Measurements from ENCODE around the gene CPXM1. TPM values are rescaled to one million over a fixed set of nuclear protein-coding genes. Genes with fewer than 3 reads are reported as not detected.

The CPXM1 gene
- total and polyA plus RNA-seq, 4 donors, result 0.23 to 3.7 (median 3.4) TPM; not detected in 1

- no peak overlapping the region for H3K27ac ChIP-seq (ENCODE audit: low read depth in 1 of 2, low read length in 2 of 2)
- ATAC-seq (ENCODE audit: low FRiP score), result no peak
- WGBS, 2 donors, result 88 to 91% methylated on average over 6 of the region's 6 CpGs
Measured at GRCh38 chr20:2798814-2799213, 1.6 kb downstream of the CPXM1 start.

GRCh38 chr20:2798095-2798805 is 2.2 kb downstream of the CPXM1 start:
- Histone ChIP-seq H3K4me1 (ENCODE audit: control insufficient read depth in 1 of 2, insufficient read depth in 2 of 2, low read length in 2 of 2) (no peaks in the 10 kb centered on the region), H3K36me3 (ENCODE audit: control insufficient read depth in 1 of 2, insufficient read depth in 2 of 2, low read length in 1 of 2) (no peaks in the 10 kb centered on the region), H3K27me3 (ENCODE audit: control insufficient read depth in 1 of 2, insufficient read depth in 2 of 2, low read length in 1 of 2) (no peaks in the 10 kb centered on the region), H3K9me3 (ENCODE audit: control insufficient read depth, low read length) (no peaks in the 10 kb centered on the region), H3K27ac (ENCODE audit: low read depth in 1 of 2, low read length in 2 of 2) (no peak overlapping the region), H3K4me3 (ENCODE audit: low read length in 2 of 2) (no peak overlapping the region)
- DNase-seq, result no peak
- intact Hi-C loops (cut with DNase I), result no loop called here
- no peak for ATAC-seq (ENCODE audit: low FRiP score)
- 94 to 97% methylated on average over 19 of the region's 19 CpGs for WGBS, 2 donors

More at GRCh38 chr20:2798814-2799213, 1.6 kb downstream of the CPXM1 start:
- DNase-seq, result no peak
- no peaks in the 10 kb centered on the region for H3K36me3 ChIP-seq (ENCODE audit: control insufficient read depth in 1 of 2, insufficient read depth in 2 of 2, low read length in 1 of 2)
- H3K9me3 ChIP-seq (ENCODE audit: control insufficient read depth, low read length), result no peaks in the 10 kb centered on the region
- no peaks in the 10 kb centered on the region for H3K4me1 ChIP-seq (ENCODE audit: control insufficient read depth in 1 of 2, insufficient read depth in 2 of 2, low read length in 2 of 2)
- intact Hi-C loops (cut with DNase I), result no loop called here
- no peak overlapping the region for H3K4me3 ChIP-seq (ENCODE audit: low read length in 2 of 2)
- H3K27me3 ChIP-seq (ENCODE audit: control insufficient read depth in 1 of 2, insufficient read depth in 2 of 2, low read length in 1 of 2), result no peaks in the 10 kb centered on the region

GRCh38 chr20:2797136-2797983 is 3.1 kb downstream of the CPXM1 start:
- Histone ChIP-seq H3K27ac (ENCODE audit: low read depth in 1 of 2, low read length in 2 of 2) (no peak overlapping the region), H3K4me1 (ENCODE audit: control insufficient read depth in 1 of 2, insufficient read depth in 2 of 2, low read length in 2 of 2) (no peaks in the 10 kb centered on the region), H3K27me3 (ENCODE audit: control insufficient read depth in 1 of 2, insufficient read depth in 2 of 2, low read length in 1 of 2) (no peaks in the 10 kb centered on the region), H3K9me3 (ENCODE audit: control insufficient read depth, low read length) (no peaks in the 10 kb centered on the region), H3K36me3 (ENCODE audit: control insufficient read depth in 1 of 2, insufficient read depth in 2 of 2, low read length in 1 of 2) (no peaks in the 10 kb centered on the region), H3K4me3 (ENCODE audit: low read length in 2 of 2) (no peak overlapping the region)
- intact Hi-C loops (cut with DNase I), result no loop called here
- DNase-seq (no peak), ATAC-seq (ENCODE audit: low FRiP score) (no peak)
- WGBS, 2 donors, result 88 to 89% methylated on average over 16 of the region's 16 CpGs

DNA sequence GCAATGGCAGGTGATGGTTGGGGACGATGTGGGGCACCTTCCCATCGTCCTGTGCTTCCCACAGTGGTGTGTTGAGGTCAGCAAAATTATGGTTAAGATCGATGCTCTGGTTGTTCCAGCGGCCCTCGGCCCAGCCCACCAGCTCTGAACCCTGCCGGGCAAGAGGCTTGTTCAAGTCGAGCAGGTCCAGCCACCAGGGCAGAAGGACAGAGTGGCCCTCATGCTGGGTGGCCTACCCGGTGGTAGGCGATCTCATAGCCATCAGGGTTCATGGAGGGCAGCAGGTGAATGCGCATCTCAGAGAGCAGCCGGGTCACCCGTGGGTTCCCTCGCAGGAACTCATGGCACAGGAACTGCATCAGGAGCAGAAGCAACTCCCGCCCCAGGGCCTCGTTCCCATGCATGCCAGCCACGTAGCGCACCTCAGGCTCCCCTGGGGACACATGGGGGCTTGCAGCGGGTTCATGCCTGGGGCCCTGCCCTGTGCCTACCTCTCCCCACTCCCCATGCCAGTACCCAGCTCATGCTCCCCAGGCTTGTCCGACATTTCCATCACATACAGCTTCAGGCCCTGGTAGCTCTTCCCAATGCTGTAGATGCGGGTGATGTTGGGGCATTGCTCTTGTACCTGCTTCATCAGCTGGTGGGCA is 4.3 kb downstream of the CPXM1 start:
- no peak for ATAC-seq (ENCODE audit: low FRiP score)
- Histone ChIP-seq H3K4me1 (ENCODE audit: control insufficient read depth in 1 of 2, insufficient read depth in 2 of 2, low read length in 2 of 2) (no peaks in the 10 kb centered on the region), H3K4me3 (ENCODE audit: low read length in 2 of 2) (no peak overlapping the region), H3K27me3 (ENCODE audit: control insufficient read depth in 1 of 2, insufficient read depth in 2 of 2, low read length in 1 of 2) (no peaks in the 10 kb centered on the region), H3K36me3 (ENCODE audit: control insufficient read depth in 1 of 2, insufficient read depth in 2 of 2, low read length in 1 of 2) (no peaks in the 10 kb centered on the region), H3K9me3 (ENCODE audit: control insufficient read depth, low read length) (no peaks in the 10 kb centered on the region), H3K27ac (ENCODE audit: low read depth in 1 of 2, low read length in 2 of 2) (no peak overlapping the region)
- no peak for DNase-seq
- intact Hi-C loops (cut with DNase I), result no loop called here
- WGBS, 2 donors, result 95% methylated on average over 20 of the region's 20 CpGs

DNA sequence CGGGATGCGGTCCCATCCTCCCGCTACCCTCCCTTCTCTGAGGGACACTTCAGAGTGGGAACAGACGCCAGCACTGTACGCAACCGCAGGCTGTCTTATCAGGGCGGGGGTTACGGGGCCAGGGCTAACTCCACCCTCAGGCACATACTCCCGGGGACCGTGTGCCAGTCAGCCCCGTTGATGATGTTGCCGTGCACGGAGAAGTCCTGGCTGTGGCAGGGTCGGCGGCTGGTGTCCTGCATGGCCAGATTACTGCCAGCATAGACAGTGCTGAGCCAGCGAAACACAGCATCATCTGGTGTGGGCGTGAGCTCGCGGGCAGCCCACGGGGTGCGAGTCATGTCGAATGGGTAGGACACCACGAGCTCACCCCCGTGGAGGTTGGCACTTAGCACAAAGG is 5.0 kb downstream of the CPXM1 start:
- intact Hi-C loops (cut with DNase I), result no loop called here
- Histone ChIP-seq H3K36me3 (ENCODE audit: control insufficient read depth in 1 of 2, insufficient read depth in 2 of 2, low read length in 1 of 2) (no peaks in the 10 kb centered on the region), H3K4me1 (ENCODE audit: control insufficient read depth in 1 of 2, insufficient read depth in 2 of 2, low read length in 2 of 2) (no peaks in the 10 kb centered on the region), H3K4me3 (ENCODE audit: low read length in 2 of 2) (no peak overlapping the region), H3K27ac (ENCODE audit: low read depth in 1 of 2, low read length in 2 of 2) (no peak overlapping the region), H3K27me3 (ENCODE audit: control insufficient read depth in 1 of 2, insufficient read depth in 2 of 2, low read length in 1 of 2) (no peaks in the 10 kb centered on the region), H3K9me3 (ENCODE audit: control insufficient read depth, low read length) (no peaks in the 10 kb centered on the region)
- DNase-seq (no peak), ATAC-seq (ENCODE audit: low FRiP score) (no peak)
- WGBS, 2 donors, result 92 to 94% methylated on average over 24 of the region's 24 CpGs

- H3K27ac ChIP-seq (ENCODE audit: low read depth in 1 of 2, low read length in 2 of 2), result no peak overlapping the region
- H3K4me3 ChIP-seq (ENCODE audit: low read length in 2 of 2), result no peak overlapping the region
- intact Hi-C loops (cut with DNase I), result no loop called here
- H3K4me1 ChIP-seq (ENCODE audit: control insufficient read depth in 1 of 2, insufficient read depth in 2 of 2, low read length in 2 of 2), result no peaks in the 10 kb centered on the region
- H3K9me3 ChIP-seq (ENCODE audit: control insufficient read depth, low read length), result no peaks in the 10 kb centered on the region
- DNase-seq (no peak), ATAC-seq (ENCODE audit: low FRiP score) (no peak)
- 84 to 85% methylated on average over 11 of the region's 11 CpGs for WGBS, 2 donors
- H3K27me3 ChIP-seq (ENCODE audit: control insufficient read depth in 1 of 2, insufficient read depth in 2 of 2, low read length in 1 of 2), result no peaks in the 10 kb centered on the region
- H3K36me3 ChIP-seq (ENCODE audit: control insufficient read depth in 1 of 2, insufficient read depth in 2 of 2, low read length in 1 of 2), result no peaks in the 10 kb centered on the region
Measured at GRCh38 chr20:2794866-2795447, 5.5 kb downstream of the CPXM1 start.

DNA sequence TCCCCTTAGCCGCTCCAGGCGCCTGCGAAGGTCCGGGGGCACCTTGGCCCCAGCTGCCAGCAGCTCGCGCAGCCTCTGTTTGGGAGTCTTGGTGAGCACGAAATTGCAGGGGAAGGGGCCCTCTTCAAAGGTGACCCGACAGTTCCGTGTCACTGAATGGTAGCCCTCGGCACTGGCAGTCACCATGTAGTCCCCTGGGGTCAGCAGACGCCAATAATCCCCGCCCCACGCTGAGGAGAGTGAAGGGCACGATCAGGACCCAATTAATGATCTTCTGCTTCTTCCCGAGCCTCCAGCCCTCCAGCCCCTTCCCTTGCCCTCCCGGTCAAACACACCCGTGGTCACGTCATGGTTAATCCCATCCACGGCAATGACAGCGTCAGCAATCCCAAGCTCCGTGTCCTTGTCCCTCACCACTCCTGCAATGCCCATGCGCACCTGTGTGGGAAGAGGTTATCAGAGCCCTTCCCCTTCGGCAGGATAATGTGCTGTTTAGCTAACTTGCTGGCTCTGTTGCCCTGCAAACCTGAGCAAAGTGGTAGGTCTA is 6.2 kb downstream of the CPXM1 start:
- no peaks in the 10 kb centered on the region for H3K27me3 ChIP-seq (ENCODE audit: control insufficient read depth in 1 of 2, insufficient read depth in 2 of 2, low read length in 1 of 2)
- intact Hi-C loops (cut with DNase I), result no loop called here
- H3K36me3 ChIP-seq (ENCODE audit: control insufficient read depth in 1 of 2, insufficient read depth in 2 of 2, low read length in 1 of 2), result no peaks in the 10 kb centered on the region
- ATAC-seq (ENCODE audit: low FRiP score) (no peak), DNase-seq (no peak)
- H3K27ac ChIP-seq (ENCODE audit: low read depth in 1 of 2, low read length in 2 of 2), result no peak overlapping the region
- WGBS, 2 donors, result 89 to 91% methylated on average over 23 of the region's 23 CpGs
- no peaks in the 10 kb centered on the region for H3K4me1 ChIP-seq (ENCODE audit: control insufficient read depth in 1 of 2, insufficient read depth in 2 of 2, low read length in 2 of 2)
- no peaks in the 10 kb centered on the region for H3K9me3 ChIP-seq (ENCODE audit: control insufficient read depth, low read length)
- no peak overlapping the region for H3K4me3 ChIP-seq (ENCODE audit: low read length in 2 of 2)

GRCh38 chr20:2793471-2793870 is 7.0 kb downstream of the CPXM1 start:
- H3K9me3 ChIP-seq (ENCODE audit: control insufficient read depth, low read length), result no peaks in the 10 kb centered on the region
- WGBS, 2 donors, result 92 to 93% methylated on average over 6 of the region's 6 CpGs
- no peak overlapping the region for H3K27ac ChIP-seq (ENCODE audit: low read depth in 1 of 2, low read length in 2 of 2)
- no peaks in the 10 kb centered on the region for H3K4me1 ChIP-seq (ENCODE audit: control insufficient read depth in 1 of 2, insufficient read depth in 2 of 2, low read length in 2 of 2)
- intact Hi-C loops (cut with DNase I), result no loop called here
- DNase-seq (no peak), ATAC-seq (ENCODE audit: low FRiP score) (no peak)
- H3K36me3 ChIP-seq (ENCODE audit: control insufficient read depth in 1 of 2, insufficient read depth in 2 of 2, low read length in 1 of 2), result no peaks in the 10 kb centered on the region
- H3K27me3 ChIP-seq (ENCODE audit: control insufficient read depth in 1 of 2, insufficient read depth in 2 of 2, low read length in 1 of 2), result no peaks in the 10 kb centered on the region
- no peak overlapping the region for H3K4me3 ChIP-seq (ENCODE audit: low read length in 2 of 2)

All from aorta (tissue), 5 donors.